Prostate gland (tissue), 2 donors: ENCODE data around the gene TBC1D3B.

Source experiments
- CTCF ChIP-seq, 4 experiments: fragments of 200-600 bp in 2 of 4; fragments of 450-650 bp in 2 of 4; sonication (generic) in 2 of 4; IDR thresholded peaks; 1 replicate in 3 of 4; 2 replicates in 1 of 4; pipeline ENCODE4 v1.5.1; 2016 to 2019; ENCODE audit warnings: antibody characterized with exemption in 4 of 4, mild to moderate bottlenecking in 2 of 4, moderate library complexity in 2 of 4
- POLR2A ChIP-seq: fragments of 450-650 bp; IDR thresholded peaks from one replicate; pipeline ENCODE4 v1.6.1; 2016; ENCODE audit warnings: antibody characterized with exemption, mild to moderate bottlenecking
- POLR2AphosphoS5 ChIP-seq: sonication (generic); formaldehyde crosslinking; IDR thresholded peaks from one replicate; pipeline ENCODE4 v1.6.1; 2017; ENCODE audit warnings: antibody characterized with exemption

- no peak for TF ChIP-seq POLR2A
- TF ChIP-seq CTCF (IDR thresholded peaks at IDR 0.05) = no peak
- no peak for TF ChIP-seq POLR2AphosphoS5
Observed at GRCh38 chr17:36129616-36130015, 46.8 kb downstream of the TBC1D3B start.
